HepG2 (cell line): Measurements from ENCODE around the gene NR2F6. TPM values are rescaled to one million over a fixed set of nuclear protein-coding genes. Genes with fewer than 3 reads are reported as not detected.

Experiments used
- AGO1 ChIP-seq: fragments of 200-400 bp; formaldehyde crosslinking; IDR thresholded peaks from 2 replicates; pipeline ENCODE4 v1.6.1; 2017; ENCODE audit warnings: mild to moderate bottlenecking, low read depth, low read length, moderate library complexity; ENCODE audit not compliant: poor library complexity, severe bottlenecking
- BATF2 ChIP-seq: sonication (generic); formaldehyde crosslinking; IDR thresholded peaks from 2 replicates; pipeline ENCODE4 v1.8.0; 2022; ENCODE audit warnings: mild to moderate bottlenecking, missing genetic modification reagents, moderate library complexity
- CENPBD1 ChIP-seq: sonication (generic); formaldehyde crosslinking; IDR thresholded peaks from 2 replicates; pipeline ENCODE4 v1.8.0; 2022; ENCODE audit warnings: missing genetic modification reagents, low read depth, mild to moderate bottlenecking, borderline replicate concordance
- DDIT3 ChIP-seq: sonication (generic); formaldehyde crosslinking; IDR thresholded peaks from 2 replicates; pipeline ENCODE4 v1.4.0; 2020; ENCODE audit warnings: mild to moderate bottlenecking, missing genetic modification reagents
- DNMT3B ChIP-seq: conservative IDR thresholded peaks from 2 replicates; pipeline ENCODE4 v1.6.1; 2016; ENCODE audit warnings: missing biosample characterization, control low read depth
- ETS1 ChIP-seq: sonication (generic); formaldehyde crosslinking; IDR thresholded peaks from 2 replicates; pipeline ENCODE4 v1.4.0; 2020; ENCODE audit warnings: missing genetic modification reagents
- KLF13 ChIP-seq: sonication (generic); formaldehyde crosslinking; IDR thresholded peaks from 2 replicates; pipeline ENCODE4 v1.4.0; 2020; ENCODE audit warnings: mild to moderate bottlenecking, missing genetic modification reagents
- MTA3 ChIP-seq: sonication (generic); formaldehyde crosslinking; IDR thresholded peaks from 2 replicates; pipeline ENCODE4 v1.4.0; 2020; ENCODE audit warnings: missing genetic modification reagents
- NR3C1 ChIP-seq: sonication (generic); formaldehyde crosslinking; IDR thresholded peaks from 2 replicates; pipeline ENCODE4 v1.4.0; 2020; ENCODE audit warnings: missing genetic modification reagents
- PATZ1 ChIP-seq: sonication (generic); formaldehyde crosslinking; IDR thresholded peaks from 2 replicates; pipeline ENCODE4 v1.4.0; 2020; ENCODE audit warnings: missing genetic modification reagents
- PHF8 ChIP-seq: sonication (generic); formaldehyde crosslinking; IDR thresholded peaks from 2 replicates; pipeline ENCODE4 v1.5.0; 2020; ENCODE audit warnings: missing genetic modification reagents
- PPARG ChIP-seq: conservative IDR thresholded peaks from 2 replicates; pipeline ENCODE4 v1.6.1; 2016; ENCODE audit warnings: missing biosample characterization, missing genetic modification reagents
- RELA ChIP-seq: sonication (generic); formaldehyde crosslinking; IDR thresholded peaks from 2 replicates; pipeline ENCODE4 v1.4.0; 2020; ENCODE audit warnings: missing genetic modification reagents
- SP2 ChIP-seq: sonication (generic); formaldehyde crosslinking; IDR thresholded peaks from 2 replicates; pipeline ENCODE4 v1.5.1; 2020; ENCODE audit warnings: mild to moderate bottlenecking, missing genetic modification reagents
- TBX3 ChIP-seq: fragments of 450-650 bp; IDR thresholded peaks from 2 replicates; pipeline ENCODE4 v1.6.1; 2017; ENCODE audit warnings: antibody characterized with exemption, mild to moderate bottlenecking, inconsistent platforms, borderline replicate concordance
- YY1 ChIP-seq: IDR thresholded peaks from 2 replicates; pipeline ENCODE4 v1.6.1; 2011; ENCODE audit warnings: low read length, low read depth, moderate library complexity, mild to moderate bottlenecking; ENCODE audit not compliant: insufficient read depth, insufficient replicate concordance
- ZBTB25 ChIP-seq: IDR thresholded peaks from 2 replicates; pipeline ENCODE4 v1.6.1; 2018; ENCODE audit warnings: missing genetic modification reagents
- ZFAT ChIP-seq: sonication (generic); formaldehyde crosslinking; conservative IDR thresholded peaks from 2 replicates; pipeline ENCODE4 v1.8.1; 2023; ENCODE audit warnings: missing genetic modification reagents, inconsistent platforms
- ZNF20 ChIP-seq: sonication (generic); formaldehyde crosslinking; IDR thresholded peaks from 2 replicates; pipeline ENCODE4 v1.4.0; 2020; ENCODE audit warnings: mild to moderate bottlenecking, moderate library complexity, missing genetic modification reagents
- ZNF224 ChIP-seq: sonication (generic); formaldehyde crosslinking; IDR thresholded peaks from 2 replicates; pipeline ENCODE4 v1.5.0; 2020; ENCODE audit warnings: mild to moderate bottlenecking, missing genetic modification reagents
- ZNF34 ChIP-seq: sonication (generic); formaldehyde crosslinking; IDR thresholded peaks from 2 replicates; pipeline ENCODE4 v1.4.0; 2020; ENCODE audit warnings: mild to moderate bottlenecking, missing genetic modification reagents, borderline replicate concordance
- ZNF382 ChIP-seq: sonication (generic); formaldehyde crosslinking; IDR thresholded peaks from 2 replicates; pipeline ENCODE4 v1.5.0; 2020; ENCODE audit warnings: missing genetic modification reagents, mild to moderate bottlenecking, borderline replicate concordance
- ZSCAN12 ChIP-seq: sonication (generic); formaldehyde crosslinking; IDR thresholded peaks from 2 replicates; pipeline ENCODE4 v1.9.0; 2021; ENCODE audit warnings: mild to moderate bottlenecking, missing genetic modification reagents
- ZSCAN25 ChIP-seq: sonication (generic); formaldehyde crosslinking; IDR thresholded peaks from 2 replicates; pipeline ENCODE4 v1.8.0; 2022; ENCODE audit warnings: mild to moderate bottlenecking, missing genetic modification reagents
- polyA plus RNA-seq, 8 experiments: library from polyadenylated mRNA; depleted of rRNA in 3 of 8; stranded (reverse) in 7 of 8; unstranded in 1 of 8; fragments of >200 nt; fragmentation: Illumina TruSeq in 4 of 8; extraction: Trizol in 4 of 8; gene quantifications; 2 replicates each; pipeline versions ENCODE4 v1.2.1 to v1.2.3, GENCODE V29; 2011 to 2016; ENCODE audit warnings: low read depth in 4 of 8, missing spikeins in 1 of 8, mixed read lengths in 1 of 8; ENCODE audit not compliant: insufficient read depth in 1 of 8
- total RNA-seq, 5 experiments: library from RNA; depleted of rRNA; stranded (reverse); fragments of >200 nt; fragmentation: Illumina TruSeq; extraction: Trizol; gene quantifications; 2 replicates each; pipeline ENCODE4 v1.2.3, GENCODE V29; 2016; ENCODE audit warnings: low read depth in 1 of 5

The NR2F6 gene
- total and polyA plus RNA-seq, 2 of the 13 experiments (the other 11 are each of a cell fraction or from before 2014, with no cell fraction given) = 30.9 to 72.4 TPM

DNA sequence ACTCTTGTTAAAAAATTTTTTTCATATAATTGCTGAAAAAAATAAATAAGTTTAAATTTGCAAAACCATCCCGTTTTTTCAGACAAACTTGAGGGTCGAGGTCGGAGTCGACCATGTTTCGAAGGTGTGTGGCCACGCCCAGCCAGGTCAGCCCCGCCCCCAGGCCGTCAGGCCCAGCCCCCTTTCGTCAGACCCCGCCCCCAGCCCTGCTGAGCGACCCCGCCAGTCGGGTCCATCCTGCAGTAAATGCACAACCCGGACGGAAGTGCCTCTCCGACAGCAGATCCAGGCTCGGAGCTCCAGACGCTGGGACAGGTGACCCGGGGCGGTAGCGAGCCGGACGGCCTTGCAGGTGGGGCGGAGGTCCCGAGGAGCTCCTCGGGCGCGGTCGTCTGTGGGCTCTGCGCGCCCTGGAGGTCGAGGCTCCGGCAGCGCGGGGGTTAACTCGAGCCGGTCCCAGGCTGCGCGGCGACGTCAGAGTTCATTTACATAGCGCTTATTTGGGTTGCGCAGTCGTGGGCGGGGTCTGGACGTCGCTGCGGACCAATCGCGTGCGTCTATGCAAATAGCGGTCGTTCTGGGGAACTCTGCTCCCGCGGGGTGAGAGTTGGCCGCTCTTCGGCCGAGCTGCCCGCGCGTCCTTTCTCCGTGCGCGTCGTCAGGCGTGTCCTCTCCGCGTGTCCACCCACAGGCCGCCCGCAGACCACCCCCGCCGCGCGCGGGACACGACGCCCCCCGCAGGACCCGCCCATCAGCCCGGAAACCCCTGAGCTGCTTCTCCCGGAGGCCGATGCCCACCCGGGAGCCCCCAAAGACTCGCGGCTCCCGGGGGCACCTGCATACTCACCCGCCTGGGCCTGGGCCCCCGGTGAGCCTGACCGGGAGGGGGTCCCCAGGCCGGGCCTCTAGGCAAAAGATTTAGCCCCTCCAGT lies 19.5 kb downstream of the NR2F6 start, which contains the start of gene OCEL1 (continued):
- TF ChIP-seq DDIT3 (CRISPR knock-in tag) (no peak), AGO1 (peak; percentile 26), ZNF20 (peak; percentile 42; the same call in 1 of the 2 replicates), ZNF224 (CRISPR knock-in tag) (no peak), MTA3 (no peak), BATF2 (CRISPR knock-in tag) (no peak; the same call in 1 of the 2 replicates), KLF13 (CRISPR knock-in tag) (no peak), PHF8 (CRISPR knock-in tag) (peak; percentile 84), YY1 (peak; percentile 42), DNMT3B (CRISPR knock-in tag) (no peak), PPARG (CRISPR knock-in tag) (no peak), ETS1 (CRISPR knock-in tag) (0 out of 2 replicates have a peak, but pooled peaks have one; percentile 63), ZNF382 (no peak), ZBTB25 (CRISPR knock-in tag) (peak; percentile 82; the same call in 1 of the 2 replicates), TBX3 (no peak), RELA (CRISPR knock-in tag) (no peak), ZNF34 (CRISPR knock-in tag) (no peak), ZSCAN12 (no peak), NR3C1 (CRISPR knock-in tag) (no peak), ZSCAN25 (CRISPR knock-in tag) (0 out of 2 replicates have a peak, but pooled peaks have one; percentile 13), ZFAT (CRISPR knock-in tag) (peak; percentile 82; the same call in 1 of the 2 replicates), PATZ1 (CRISPR knock-in tag) (no peak; the same call in 1 of the 2 replicates), SP2 (CRISPR knock-in tag) (peak; percentile 52; the same call in 1 of the 2 replicates), CENPBD1 (CRISPR knock-in tag) (no peak)
